IMR-90 (cell line): ENCODE measurements around the gene AGBL2. TPM values are rescaled to one million over a fixed set of nuclear protein-coding genes. Genes with fewer than 3 reads are reported as not detected.

Source experiments
- ATAC-seq: fragments of 200-7000 bp; cut with Tn5 transposase; 2 replicates; pipeline ENCODE4 v1.9.1; 2020; ENCODE audit warnings: low read depth, mild to moderate bottlenecking, moderate library complexity
- BruUV-seq: library from RNA; stranded (reverse); fragments of 400-500 nt; replicated peaks from 2 replicates; lab custom pipeline; 2021; lab: Mats Ljungman, UMichigan
- CTCF ChIA-PET: fragments of 300-600 bp; formaldehyde crosslinking; extraction: SDS; loops from one replicate; lab custom pipeline; 2021; ENCODE audit warnings: antibody characterized with exemption; lab: Yijun Ruan, JAX
- POLR2A ChIA-PET: fragments of 300-600 bp; sonication (Branson Sonifier 250); formaldehyde crosslinking; loops from one replicate; lab custom pipeline; 2022; ENCODE audit warnings: antibody characterized with exemption; ENCODE audit not compliant: unreplicated experiment; lab: Charles Lee
- DNase-seq: peaks from one replicate; pipeline ENCODE4 v3.0.0; 2013
- H2AFZ ChIP-seq: replicated peaks from 2 replicates; pipeline ENCODE3; 2013; ENCODE audit warnings: low read length, mild to moderate bottlenecking; ENCODE audit not compliant: poor library complexity
- H2AK5ac ChIP-seq: 2 replicates; pipeline ENCODE4 v1.6.1; 2013; ENCODE audit warnings: low read depth, low read length, inconsistent platforms
- H2AK9ac ChIP-seq: replicated peaks from 2 replicates; pipeline ENCODE3; 2013; ENCODE audit warnings: mild to moderate bottlenecking, low read depth, low read length, moderate library complexity; ENCODE audit not compliant: poor library complexity
- H2BK120ac ChIP-seq: 2 replicates; pipeline ENCODE4 v1.6.1; 2013; ENCODE audit warnings: low read depth, low read length, inconsistent platforms
- H2BK15ac ChIP-seq: 3 replicates; pipeline ENCODE4 v1.6.1; 2013; ENCODE audit warnings: low read depth, low read length, inconsistent platforms
- H2BK20ac ChIP-seq: 2 replicates; pipeline ENCODE4 v1.6.1; 2013; ENCODE audit warnings: low read depth, mild to moderate bottlenecking, inconsistent platforms, low read length, moderate library complexity
- H2BK5ac ChIP-seq: 2 replicates; pipeline ENCODE4 v1.6.1; 2013; ENCODE audit warnings: mild to moderate bottlenecking, low read depth, low read length, inconsistent platforms; ENCODE audit not compliant: poor library complexity, severe bottlenecking
- H3K14ac ChIP-seq: replicated peaks from 2 replicates; pipeline ENCODE4 v1.6.1; 2013; ENCODE audit warnings: low read depth, low read length, inconsistent platforms
- H3K18ac ChIP-seq: 2 replicates; pipeline ENCODE4 v1.6.1; 2013; ENCODE audit warnings: low read depth, low read length, control low read depth
- H3K23ac ChIP-seq: 2 replicates; pipeline ENCODE4 v1.6.1; 2013; ENCODE audit warnings: low read depth, low read length, inconsistent platforms
- H3K27ac ChIP-seq: 2 replicates; pipeline ENCODE4 v1.5.1; 2013; ENCODE audit warnings: mild to moderate bottlenecking, control low read depth, low read length; ENCODE audit not compliant: insufficient read depth
- H3K27me3 ChIP-seq: 2 replicates; pipeline ENCODE4 v1.6.1; 2013; ENCODE audit warnings: low read length; ENCODE audit not compliant: control insufficient read depth, insufficient read depth
- H3K36me3 ChIP-seq: 2 replicates; pipeline ENCODE4 v1.6.1; 2013; ENCODE audit warnings: low read length, mixed read lengths; ENCODE audit not compliant: control insufficient read depth, insufficient read depth
- H3K4ac ChIP-seq: 2 replicates; pipeline ENCODE4 v1.6.1; 2013; ENCODE audit warnings: low read depth, low read length, inconsistent platforms
- H3K4me1 ChIP-seq: 2 replicates; pipeline ENCODE4 v1.6.1; 2013; ENCODE audit warnings: low read length, mixed read lengths; ENCODE audit not compliant: control insufficient read depth, insufficient read depth
- H3K4me2 ChIP-seq: 2 replicates; pipeline ENCODE4 v1.6.1; 2013; ENCODE audit warnings: low read depth, mild to moderate bottlenecking, control low read depth, low read length, moderate library complexity
- H3K4me3 ChIP-seq: 2 replicates; pipeline ENCODE4 v1.5.1; 2013; ENCODE audit warnings: low read depth, mild to moderate bottlenecking, control low read depth, low read length, moderate library complexity; ENCODE audit not compliant: insufficient read depth
- H3K56ac ChIP-seq: 2 replicates; pipeline ENCODE4 v1.6.1; 2013; ENCODE audit warnings: low read length, inconsistent platforms; ENCODE audit not compliant: insufficient read depth; ENCODE audit errors: extremely low read depth
- H3K79me1 ChIP-seq, 2 experiments: 2 replicates each; pipeline ENCODE4 v1.6.1; 2013; ENCODE audit warnings: low read length in 2 of 2, inconsistent platforms in 1 of 2, low read depth in 1 of 2
- H3K9ac ChIP-seq: 2 replicates; pipeline ENCODE4 v1.6.1; 2013; ENCODE audit warnings: low read depth, low read length, control low read depth
- H3K9me1 ChIP-seq: 2 replicates; pipeline ENCODE4 v1.6.1; 2013; ENCODE audit warnings: low read length, inconsistent platforms; ENCODE audit not compliant: insufficient read depth
- H3K9me3 ChIP-seq: 2 replicates; pipeline ENCODE4 v1.6.1; 2013; ENCODE audit warnings: low read length; ENCODE audit not compliant: control insufficient read depth, insufficient read depth
- H4K20me1 ChIP-seq: 2 replicates; pipeline ENCODE4 v1.6.1; 2013; ENCODE audit warnings: low read length, inconsistent platforms; ENCODE audit not compliant: insufficient read depth
- H4K5ac ChIP-seq: 2 replicates; pipeline ENCODE4 v1.6.1; 2013; ENCODE audit warnings: mild to moderate bottlenecking, low read depth, low read length, control low read depth
- H4K8ac ChIP-seq, 2 experiments: 2 replicates each; pipeline ENCODE4 v1.6.1; 2013; ENCODE audit warnings: low read depth in 2 of 2, low read length in 2 of 2, control low read depth in 1 of 2, inconsistent platforms in 1 of 2
- H4K91ac ChIP-seq: 2 replicates; pipeline ENCODE4 v1.6.1; 2013; ENCODE audit warnings: low read depth, low read length, inconsistent platforms; ENCODE audit not compliant: insufficient read depth
- BHLHE40 ChIP-seq: fragments of 150-350 bp; IDR thresholded peaks from 2 replicates; pipeline ENCODE4 v1.6.1; 2016; ENCODE audit warnings: mild to moderate bottlenecking, low read depth, low read length
- CEBPB ChIP-seq: IDR thresholded peaks from 2 replicates; pipeline ENCODE4 v1.6.1; 2012; ENCODE audit warnings: low read depth, low read length, improper control_type of control experiment
- CHD1 ChIP-seq: IDR thresholded peaks from 2 replicates; pipeline ENCODE4 v1.6.1; 2012; ENCODE audit warnings: low read depth, low read length, improper control_type of control experiment
- FOS ChIP-seq: fragments of 150-350 bp; IDR thresholded peaks from 2 replicates; pipeline ENCODE4 v1.6.1; 2016; ENCODE audit warnings: low read depth, low read length
- MAFK ChIP-seq: IDR thresholded peaks from 2 replicates; pipeline ENCODE4 v1.6.1; 2012; ENCODE audit warnings: low read depth, low read length, improper control_type of control experiment
- MAZ ChIP-seq: IDR thresholded peaks from 2 replicates; pipeline ENCODE4 v1.6.1; 2012; ENCODE audit warnings: low read depth, mild to moderate bottlenecking, low read length, improper control_type of control experiment, moderate library complexity, borderline replicate concordance
- MXI1 ChIP-seq: IDR thresholded peaks from 2 replicates; pipeline ENCODE4 v1.6.1; 2012; ENCODE audit warnings: low read depth, mild to moderate bottlenecking, low read length, moderate library complexity, borderline replicate concordance
- NFE2L2 ChIP-seq: fragments of 150-350 bp; IDR thresholded peaks from 2 replicates; pipeline ENCODE4 v1.6.1; 2016; ENCODE audit warnings: low read depth, mild to moderate bottlenecking, low read length
- POLR2A ChIP-seq: IDR thresholded peaks from 2 replicates; pipeline ENCODE4 v1.6.1; 2012; ENCODE audit warnings: mild to moderate bottlenecking, low read depth, low read length
- RAD21 ChIP-seq: IDR thresholded peaks from 2 replicates; pipeline ENCODE4 v1.6.1; 2012; ENCODE audit warnings: low read length, improper control_type of control experiment
- RCOR1 ChIP-seq: IDR thresholded peaks from 2 replicates; pipeline ENCODE4 v1.6.1; 2012; ENCODE audit warnings: mild to moderate bottlenecking, low read length, improper control_type of control experiment; ENCODE audit not compliant: insufficient replicate concordance
- RFX5 ChIP-seq: IDR thresholded peaks from 2 replicates; pipeline ENCODE4 v1.8.0; 2012; ENCODE audit warnings: low read depth, mild to moderate bottlenecking, low read length, moderate library complexity
- SMC3 ChIP-seq: fragments of 150-350 bp; IDR thresholded peaks from 2 replicates; pipeline ENCODE4 v1.6.1; 2016; ENCODE audit warnings: low read depth, mild to moderate bottlenecking, antibody characterized with exemption, low read length, moderate library complexity
- WGBS, 2 experiments: methylation state at CpG; one replicate each; pipeline versions ENCODE4 v1.1.5 to v1.1.7; 2013; ENCODE audit warnings: missing lambda C conversion rate in 2 of 2; ENCODE audit not compliant: insufficient read length in 1 of 2; ENCODE audit errors: extremely low coverage in 2 of 2; 5-methylcytosine and 5-hydroxymethylcytosine counted together
- dilution Hi-C: fragments of 300-500 bp; cut with HindIII; formaldehyde crosslinking; loops from one replicate; pipeline ENCODE4 v1.14.3; 2018; ENCODE audit warnings: low sequenced_read_pairs; ENCODE audit not compliant: unreplicated experiment
- in situ Hi-C: fragments of 300-500 bp; cut with MboI; formaldehyde crosslinking; loops from 3 replicates; pipeline ENCODE4 v1.14.3; 2019; ENCODE audit warnings: low sequenced_read_pairs, inconsistent platforms, mixed read lengths
- intact Hi-C: fragments of 100-400 bp; cut with micrococcal nuclease; formaldehyde crosslinking; loops from 2 replicates; pipeline ENCODE4 v1.10.0; 2022
- polyA plus RNA-seq, 3 experiments: library from polyadenylated mRNA; depleted of rRNA; stranded (reverse); fragments of >200 nt; gene quantifications; 2 replicates each; pipeline ENCODE4 v1.2.3, GENCODE V29; 2012; ENCODE audit warnings: low replicate concordance in 1 of 3
- total RNA-seq: library from RNA; depleted of rRNA; stranded (reverse); fragments of >200 nt; gene quantifications from 2 replicates; pipeline ENCODE4 v1.2.3, GENCODE V29; 2012
- TF ChIP-seq, protein P1 (sequence below): fragments of 150-350 bp; IDR thresholded peaks from 2 replicates; pipeline ENCODE4 v1.6.1; 2017; ENCODE audit warnings: mild to moderate bottlenecking, antibody characterized with exemption, low read length, low read depth
- TF ChIP-seq, protein P2 (sequence below): conservative IDR thresholded peaks from 2 replicates; pipeline ENCODE4 v1.5.1; 2012; ENCODE audit warnings: mild to moderate bottlenecking, low read depth, low read length, improper control_type of control experiment
- TF ChIP-seq, protein P3 (sequence below): fragments of 150-350 bp; IDR thresholded peaks from 2 replicates; pipeline ENCODE4 v1.6.1; 2016; ENCODE audit warnings: low read depth, mild to moderate bottlenecking, low read length, moderate library complexity, borderline replicate concordance

The AGBL2 gene
- total and polyA plus RNA-seq, 2 of the 4 experiments (the other 2 are of a cell fraction): 0.36 to 1.2 TPM

DNA sequence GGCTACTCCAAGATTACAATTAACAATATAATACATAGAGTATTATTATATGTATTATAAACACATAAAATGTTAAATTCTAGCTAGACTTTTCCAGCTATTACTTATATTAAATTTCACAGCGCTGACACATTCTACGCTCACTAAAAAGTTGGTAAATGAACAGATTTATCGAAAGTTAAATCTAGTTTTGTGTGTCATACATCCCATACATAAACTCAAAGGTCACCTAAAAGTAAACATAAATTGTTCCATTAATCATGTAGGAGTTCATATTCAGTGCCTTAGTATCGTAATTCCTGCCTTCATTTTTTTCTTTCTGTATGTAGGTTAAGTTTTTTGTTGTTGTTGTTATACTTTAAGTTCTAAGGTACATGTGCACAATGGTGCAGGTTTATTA lies 41.0 kb upstream of the AGBL2 start:
- Histone ChIP-seq H3K18ac (no peak overlapping the region), H4K8ac (no peak overlapping the region), H2BK15ac (no peak overlapping the region), H4K20me1 (peaks cover 25% of the 10 kb centered on the region), H3K4ac (no peak overlapping the region), H3K4me2 (no peak overlapping the region), H3K14ac (no peak overlapping the region), H2BK120ac (no peak overlapping the region), H3K9me3 (no peaks in the 10 kb centered on the region), H3K9me1 (0 out of 2 replicates have a peak, but pooled peaks cover 3% of the 10 kb centered on the region), H3K79me1 (peaks cover 35 to 59% of the 10 kb centered on the region in 2 experiments), H2AFZ (no peak overlapping the region), H2BK20ac (no peak overlapping the region), H2AK9ac (no peak overlapping the region), H2BK5ac (no peak overlapping the region), H3K36me3 (peaks cover 73% of the 10 kb centered on the region), H4K5ac (no peak overlapping the region), H3K56ac (no peak overlapping the region), H3K9ac (no peak overlapping the region), H3K27ac (no peak overlapping the region), H3K4me1 (no peaks in the 10 kb centered on the region), H2AK5ac (no peak overlapping the region), H3K23ac (no peak overlapping the region), H3K27me3 (no peaks in the 10 kb centered on the region), H4K91ac (no peak overlapping the region), H3K4me3 (no peak overlapping the region)
- in situ Hi-C loops (no loop called here), intact Hi-C loops (no loop called here), dilution Hi-C loops (no loop called here)
- BruUV-seq: no TSS peak
- ATAC-seq: no peak
- POLR2A ChIA-PET: no interaction called here
- no peak for DNase-seq
- CTCF ChIA-PET: no interaction called here
- TF ChIP-seq CHD1 (no peak), RCOR1 (no peak), SMC3 (no peak), NFE2L2 (no peak), MAZ (no peak), MXI1 (no peak), RFX5 (no peak), RAD21 (no peak), FOS (no peak), CEBPB (no peak), POLR2A (no peak), BHLHE40 (no peak), MAFK (no peak)
- TF ChIP-seq, protein P1, sequence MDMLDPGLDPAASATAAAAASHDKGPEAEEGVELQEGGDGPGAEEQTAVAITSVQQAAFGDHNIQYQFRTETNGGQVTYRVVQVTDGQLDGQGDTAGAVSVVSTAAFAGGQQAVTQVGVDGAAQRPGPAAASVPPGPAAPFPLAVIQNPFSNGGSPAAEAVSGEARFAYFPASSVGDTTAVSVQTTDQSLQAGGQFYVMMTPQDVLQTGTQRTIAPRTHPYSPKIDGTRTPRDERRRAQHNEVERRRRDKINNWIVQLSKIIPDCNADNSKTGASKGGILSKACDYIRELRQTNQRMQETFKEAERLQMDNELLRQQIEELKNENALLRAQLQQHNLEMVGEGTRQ: no peak
- TF ChIP-seq, protein P2, sequence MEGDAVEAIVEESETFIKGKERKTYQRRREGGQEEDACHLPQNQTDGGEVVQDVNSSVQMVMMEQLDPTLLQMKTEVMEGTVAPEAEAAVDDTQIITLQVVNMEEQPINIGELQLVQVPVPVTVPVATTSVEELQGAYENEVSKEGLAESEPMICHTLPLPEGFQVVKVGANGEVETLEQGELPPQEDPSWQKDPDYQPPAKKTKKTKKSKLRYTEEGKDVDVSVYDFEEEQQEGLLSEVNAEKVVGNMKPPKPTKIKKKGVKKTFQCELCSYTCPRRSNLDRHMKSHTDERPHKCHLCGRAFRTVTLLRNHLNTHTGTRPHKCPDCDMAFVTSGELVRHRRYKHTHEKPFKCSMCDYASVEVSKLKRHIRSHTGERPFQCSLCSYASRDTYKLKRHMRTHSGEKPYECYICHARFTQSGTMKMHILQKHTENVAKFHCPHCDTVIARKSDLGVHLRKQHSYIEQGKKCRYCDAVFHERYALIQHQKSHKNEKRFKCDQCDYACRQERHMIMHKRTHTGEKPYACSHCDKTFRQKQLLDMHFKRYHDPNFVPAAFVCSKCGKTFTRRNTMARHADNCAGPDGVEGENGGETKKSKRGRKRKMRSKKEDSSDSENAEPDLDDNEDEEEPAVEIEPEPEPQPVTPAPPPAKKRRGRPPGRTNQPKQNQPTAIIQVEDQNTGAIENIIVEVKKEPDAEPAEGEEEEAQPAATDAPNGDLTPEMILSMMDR: no peak
- TF ChIP-seq, protein P3, sequence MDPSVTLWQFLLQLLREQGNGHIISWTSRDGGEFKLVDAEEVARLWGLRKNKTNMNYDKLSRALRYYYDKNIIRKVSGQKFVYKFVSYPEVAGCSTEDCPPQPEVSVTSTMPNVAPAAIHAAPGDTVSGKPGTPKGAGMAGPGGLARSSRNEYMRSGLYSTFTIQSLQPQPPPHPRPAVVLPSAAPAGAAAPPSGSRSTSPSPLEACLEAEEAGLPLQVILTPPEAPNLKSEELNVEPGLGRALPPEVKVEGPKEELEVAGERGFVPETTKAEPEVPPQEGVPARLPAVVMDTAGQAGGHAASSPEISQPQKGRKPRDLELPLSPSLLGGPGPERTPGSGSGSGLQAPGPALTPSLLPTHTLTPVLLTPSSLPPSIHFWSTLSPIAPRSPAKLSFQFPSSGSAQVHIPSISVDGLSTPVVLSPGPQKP: no peak
- no CpG with 5 or more reads among the region's 4 CpGs for WGBS, 2 experiments
